ENCODE results near the gene SYN1. TPM values are rescaled to one million over a fixed set of nuclear protein-coding genes. Genes with fewer than 3 reads are reported as not detected.

SYN1 gene
- 5.7 TPM for total RNA-seq

DNA sequence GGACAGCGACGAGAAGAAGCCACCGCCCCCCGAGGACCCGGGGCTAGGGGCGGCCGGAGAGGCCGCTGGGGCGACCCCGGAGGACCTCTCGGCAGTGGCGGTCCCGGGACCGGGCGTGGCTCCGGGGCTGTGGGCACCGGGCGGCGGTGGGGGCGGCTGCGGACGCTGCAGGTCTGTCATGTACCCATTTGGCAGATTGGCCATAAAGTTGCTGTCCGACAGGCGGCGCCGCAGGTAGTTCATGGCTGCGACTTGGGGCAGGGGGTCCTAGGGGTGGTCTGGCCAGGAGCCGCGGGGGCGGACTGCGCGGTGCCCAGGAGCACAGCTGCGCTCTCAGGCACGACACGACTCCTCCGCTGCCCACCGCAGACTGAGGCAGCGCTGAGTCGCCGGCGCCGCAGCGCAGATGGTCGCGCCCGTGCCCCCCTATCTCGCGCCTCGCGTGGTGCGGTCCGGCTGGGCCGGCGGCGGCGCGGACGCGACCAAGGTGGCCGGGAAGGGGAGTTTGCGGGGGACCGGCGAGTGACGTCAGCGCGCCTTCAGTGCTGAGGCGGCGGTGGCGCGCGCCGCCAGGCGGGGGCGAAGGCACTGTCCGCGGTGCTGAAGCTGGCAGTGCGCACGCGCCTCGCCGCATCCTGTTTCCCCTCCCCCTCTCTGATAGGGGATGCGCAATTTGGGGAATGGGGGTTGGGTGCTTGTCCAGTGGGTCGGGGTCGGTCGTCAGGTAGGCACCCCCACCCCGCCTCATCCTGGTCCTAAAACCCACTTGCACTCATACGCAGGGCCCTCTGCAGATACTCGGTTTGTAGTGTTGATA, at the start of gene SYN1:
Gene SYN1, minus strand, starts transcription at position 372 of the 817 bp plus-strand sequence. Its CDS starts 129 bp downstream, at position 243.

GRCh38 chrX:47658684-47659420, 39.2 kb upstream of the SYN1 start, which contains the start of gene UXT:
Gene UXT (minus strand): TSS chrX:47659180. CDS start chrX:47658927, 253 bp downstream.

DNA sequence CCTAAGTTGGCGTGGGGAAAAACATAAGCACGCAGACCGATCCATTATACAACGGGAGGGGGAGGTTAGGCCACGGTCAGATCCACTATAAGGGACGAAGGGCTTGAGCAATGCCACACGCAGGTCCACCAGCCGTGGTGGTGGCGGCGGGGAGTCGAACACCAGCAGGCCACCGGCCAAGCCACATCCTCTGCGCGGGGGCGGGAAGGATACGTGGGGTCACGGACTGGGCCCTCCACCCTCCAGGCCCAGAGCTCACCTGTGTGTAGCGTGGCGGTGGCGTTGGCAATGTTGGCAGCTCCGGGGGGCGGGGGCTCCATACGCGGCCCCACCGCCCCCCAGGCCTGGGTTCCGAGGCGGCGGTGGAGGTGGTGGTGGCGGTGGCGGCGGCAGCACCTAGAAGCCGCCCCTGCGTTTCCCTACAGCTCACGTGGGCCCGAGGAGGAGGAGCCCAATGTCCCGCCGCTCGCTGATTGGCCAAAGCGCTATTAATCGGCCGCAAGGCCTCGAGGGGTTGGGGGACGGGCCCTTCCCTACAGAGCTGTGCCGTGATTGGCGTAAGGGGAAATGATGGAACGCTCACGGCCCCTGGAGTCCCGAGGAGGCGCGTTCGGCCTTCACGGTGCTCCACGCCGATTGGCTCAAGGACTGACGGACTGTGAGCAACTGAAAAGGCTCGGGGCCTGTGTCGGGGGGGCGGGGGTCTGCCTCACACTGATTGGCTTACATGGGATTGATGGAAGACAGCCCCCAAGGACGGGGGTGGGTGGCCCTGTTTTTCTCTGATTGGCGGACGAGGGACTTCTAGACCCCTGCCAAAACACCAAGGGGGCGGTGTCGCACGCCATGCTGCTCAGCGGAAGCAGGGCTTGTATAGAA, 30.7 kb upstream of the SYN1 start, which contains the start of gene ELK1:
Gene ELK1, minus strand, starts transcription at position 400 of the 879 bp plus-strand sequence. CDS start 9,122 bp downstream, outside the sequence.

GRCh38 chrX:47629419-47630200, 10.0 kb upstream of the SYN1 start, which contains the start of gene CFP:
Gene CFP (minus strand): TSS chrX:47629930. CDS start chrX:47629844, 86 bp downstream.

DNA sequence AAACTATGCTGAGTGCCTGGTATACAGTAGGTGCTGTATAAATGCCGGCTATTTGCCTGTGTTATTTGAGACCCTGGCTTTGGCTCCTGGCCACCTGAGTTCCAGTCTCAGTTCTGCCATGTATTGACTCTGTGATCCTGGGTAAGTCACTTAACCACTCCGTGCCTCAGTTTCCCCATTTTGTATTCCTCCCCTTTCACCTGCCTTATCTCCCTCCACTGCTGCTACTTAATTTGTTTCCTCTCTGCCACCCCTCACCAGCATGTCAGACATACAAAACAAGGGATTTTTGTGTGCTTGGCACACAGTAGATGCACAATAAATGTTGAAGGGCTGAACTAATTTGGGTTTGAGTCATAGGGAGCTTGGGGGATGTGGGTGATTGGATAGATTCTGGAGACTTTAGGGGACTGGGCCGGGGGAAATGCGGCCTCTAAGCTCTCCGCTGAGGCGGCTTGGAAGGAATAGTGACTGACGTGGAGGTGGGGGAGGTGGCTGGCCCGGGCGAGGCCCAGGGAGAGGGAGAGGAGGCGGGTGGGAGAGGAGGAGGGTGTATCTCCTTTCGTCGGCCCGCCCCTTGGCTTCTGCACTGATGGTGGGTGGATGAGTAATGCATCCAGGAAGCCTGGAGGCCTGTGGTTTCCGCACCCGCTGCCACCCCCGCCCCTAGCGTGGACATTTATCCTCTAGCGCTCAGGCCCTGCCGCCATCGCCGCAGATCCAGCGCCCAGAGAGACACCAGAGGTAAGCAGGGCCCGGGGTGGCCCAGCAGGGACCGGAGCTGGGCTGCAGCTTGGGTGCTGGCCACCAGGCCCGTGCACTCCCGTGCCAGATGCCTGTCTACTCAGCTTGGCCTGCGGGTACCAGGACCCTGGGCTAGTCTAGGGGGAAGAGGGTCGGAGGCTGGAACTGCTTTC, 37.7 kb downstream of the SYN1 start, which contains the start of gene TIMP1:
Gene TIMP1, plus strand, starts transcription at position 706 of the 917 bp plus-strand sequence. CDS start 980 bp downstream, outside the sequence.

GRCh38 chrX:47560934-47561658, 58.6 kb downstream of the SYN1 start, which contains the start of gene ARAF:
Gene ARAF (plus strand): TSS chrX:47561205. CDS start chrX:47562968, 1,763 bp downstream.

Other genes with a start within 250 kb of the SYN1 start
- gene ZNF157, start 249.3 kb downstream of the SYN1 start, total RNA-seq = 2.6 TPM
- gene ZNF41, start 136.6 kb downstream of the SYN1 start, total RNA-seq = 17.4 TPM
- 23.0 TPM for gene ARAF, start 58.7 kb downstream of the SYN1 start, total RNA-seq
- gene TIMP1, start 37.4 kb downstream of the SYN1 start, total RNA-seq = 60.9 TPM
- 5.2 TPM for gene CFP, start 10.1 kb upstream of the SYN1 start, total RNA-seq
- 16.4 TPM for gene ELK1, start 30.7 kb upstream of the SYN1 start, total RNA-seq
- 41.6 TPM for gene UXT, start 39.3 kb upstream of the SYN1 start, total RNA-seq
- 15.6 TPM for gene ZNF81, start 217.0 kb upstream of the SYN1 start, total RNA-seq